ENCODE results near the gene CLDND2.

The CLDND2 gene

GRCh38 chr19:51354742-51355148, 14.1 kb downstream of the CLDND2 start:
- no peak for TF ChIP-seq CTCF (IDR thresholded peaks at IDR 0.05; ENCODE audit: low read depth, low read length, missing control alignments)
- H3K4me3 ChIP-seq (replicated peaks; ENCODE audit: low read depth, low read length), result no peak overlapping the region
- no peak for DNase-seq (ENCODE audit: extremely low read depth, low read depth)

GRCh38 chr19:51354103-51354741, 14.6 kb downstream of the CLDND2 start:
- H3K4me3 ChIP-seq (replicated peaks; ENCODE audit: low read depth, low read length), result no peak overlapping the region
- no peak for TF ChIP-seq CTCF (IDR thresholded peaks at IDR 0.05; ENCODE audit: low read depth, low read length, missing control alignments)
- no peak for DNase-seq (ENCODE audit: extremely low read depth, low read depth)

GRCh38 chr19:51352783-51353360, 15.9 kb downstream of the CLDND2 start:
- DNase-seq (ENCODE audit: extremely low read depth, low read depth), result no peak
- no peak for TF ChIP-seq CTCF (IDR thresholded peaks at IDR 0.05; ENCODE audit: low read depth, low read length, missing control alignments)

GRCh38 chr19:51351266-51351990, 17.4 kb downstream of the CLDND2 start:
- H3K4me3 ChIP-seq (replicated peaks; ENCODE audit: low read depth, low read length), result no peak overlapping the region
- TF ChIP-seq CTCF (IDR thresholded peaks at IDR 0.05; ENCODE audit: low read depth, low read length, missing control alignments), result no peak
- no peak for DNase-seq (ENCODE audit: extremely low read depth, low read depth)

More at GRCh38 chr19:51352783-51353360, 15.9 kb downstream of the CLDND2 start:
- H3K4me3 ChIP-seq (replicated peaks; ENCODE audit: low read depth, low read length), result no peak overlapping the region

GRCh38 chr19:51347209-51347928, 21.4 kb downstream of the CLDND2 start:
- TF ChIP-seq CTCF (IDR thresholded peaks at IDR 0.05; ENCODE audit: low read depth, low read length, missing control alignments), result no peak
- DNase-seq (ENCODE audit: extremely low read depth, low read depth), result no peak

GRCh38 chr19:51346742-51347141, 22.1 kb downstream of the CLDND2 start:
- no peak overlapping the region for H3K4me3 ChIP-seq (replicated peaks; ENCODE audit: low read depth, low read length)
- no peak for TF ChIP-seq CTCF (IDR thresholded peaks at IDR 0.05; ENCODE audit: low read depth, low read length, missing control alignments)
- no peak for DNase-seq (ENCODE audit: extremely low read depth, low read depth)

More at GRCh38 chr19:51347209-51347928, 21.4 kb downstream of the CLDND2 start:
- no peak overlapping the region for H3K4me3 ChIP-seq (replicated peaks; ENCODE audit: low read depth, low read length)
